NCI-H2227 treated with DMSO at 0.1 percent for 48 hours (cell line): ENCODE results near the gene CC2D2A.

ENCODE experiments used
- DNase-seq: peaks from one replicate; lab custom pipeline; 2025; lab: John Stamatoyannopoulos, UW

CC2D2A gene

GRCh38 chr4:15648600-15648999 is 178.9 kb downstream of the CC2D2A start:
- no peak for DNase-seq

GRCh38 chr4:15649914-15650545 is 180.3 kb downstream of the CC2D2A start:
- DNase-seq = peak; percentile 31
